GM18873 (cell line): Measurements from ENCODE around the gene NPTX1.
"Not testable (repeated sequence)": the region's sequence is repeated elsewhere in the genome, so short reads cannot be mapped to it uniquely, and the experiment has no call there.

Experiments used
- ATAC-seq: cut with Tn5 transposase; IDR thresholded peaks from one replicate; pipeline ENCODE4 v1.9.1; 2021; ENCODE audit warnings: mild to moderate bottlenecking, moderate library complexity, moderate number of reproducible peaks; ENCODE audit not compliant: unreplicated experiment, low FRiP score

NPTX1 gene, protein sequence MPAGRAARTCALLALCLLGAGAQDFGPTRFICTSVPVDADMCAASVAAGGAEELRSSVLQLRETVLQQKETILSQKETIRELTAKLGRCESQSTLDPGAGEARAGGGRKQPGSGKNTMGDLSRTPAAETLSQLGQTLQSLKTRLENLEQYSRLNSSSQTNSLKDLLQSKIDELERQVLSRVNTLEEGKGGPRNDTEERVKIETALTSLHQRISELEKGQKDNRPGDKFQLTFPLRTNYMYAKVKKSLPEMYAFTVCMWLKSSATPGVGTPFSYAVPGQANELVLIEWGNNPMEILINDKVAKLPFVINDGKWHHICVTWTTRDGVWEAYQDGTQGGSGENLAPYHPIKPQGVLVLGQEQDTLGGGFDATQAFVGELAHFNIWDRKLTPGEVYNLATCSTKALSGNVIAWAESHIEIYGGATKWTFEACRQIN

DNA sequence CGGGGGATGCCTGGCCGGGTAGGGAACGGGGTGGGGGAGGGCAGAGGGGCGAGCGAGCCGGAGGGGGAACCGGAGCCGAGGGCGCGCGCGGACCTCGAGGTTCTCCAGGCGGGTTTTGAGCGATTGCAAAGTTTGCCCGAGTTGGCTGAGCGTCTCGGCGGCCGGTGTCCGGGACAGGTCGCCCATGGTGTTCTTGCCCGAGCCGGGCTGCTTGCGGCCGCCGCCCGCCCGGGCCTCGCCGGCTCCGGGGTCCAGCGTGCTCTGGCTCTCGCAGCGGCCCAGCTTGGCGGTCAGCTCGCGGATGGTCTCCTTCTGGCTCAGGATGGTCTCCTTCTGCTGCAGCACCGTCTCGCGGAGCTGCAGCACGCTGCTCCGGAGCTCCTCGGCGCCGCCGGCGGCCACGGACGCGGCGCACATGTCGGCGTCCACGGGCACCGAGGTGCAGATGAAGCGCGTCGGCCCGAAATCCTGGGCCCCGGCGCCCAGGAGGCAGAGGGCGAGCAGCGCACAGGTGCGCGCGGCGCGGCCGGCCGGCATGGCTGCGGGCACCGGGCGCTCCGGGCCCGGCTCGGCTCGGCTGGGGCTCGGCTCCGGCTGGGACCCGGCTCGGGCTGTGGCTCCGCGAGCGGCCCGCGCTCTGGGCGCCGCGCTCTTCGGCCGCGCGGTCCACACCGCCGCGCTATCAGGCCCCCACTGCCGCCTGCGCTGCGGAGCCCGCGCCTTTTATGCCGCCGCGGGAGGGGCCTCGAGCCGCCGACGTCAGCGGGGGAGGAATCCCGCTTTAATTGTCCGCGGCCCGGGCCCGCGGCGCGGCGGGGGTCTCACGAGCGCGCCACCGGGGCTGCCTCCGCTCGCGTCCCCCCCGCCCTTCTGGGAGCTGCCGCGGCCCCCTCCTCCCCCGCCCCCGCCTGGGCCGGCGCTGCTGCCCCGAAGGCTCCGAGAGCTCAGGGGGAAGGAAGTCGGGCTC, at the start of gene NPTX1:
TSS of gene NPTX1 (minus strand) at position 698 of the 967 bp plus-strand sequence. CDS start at position 537, 161 bp downstream.
- ATAC-seq = no peak

DNA sequence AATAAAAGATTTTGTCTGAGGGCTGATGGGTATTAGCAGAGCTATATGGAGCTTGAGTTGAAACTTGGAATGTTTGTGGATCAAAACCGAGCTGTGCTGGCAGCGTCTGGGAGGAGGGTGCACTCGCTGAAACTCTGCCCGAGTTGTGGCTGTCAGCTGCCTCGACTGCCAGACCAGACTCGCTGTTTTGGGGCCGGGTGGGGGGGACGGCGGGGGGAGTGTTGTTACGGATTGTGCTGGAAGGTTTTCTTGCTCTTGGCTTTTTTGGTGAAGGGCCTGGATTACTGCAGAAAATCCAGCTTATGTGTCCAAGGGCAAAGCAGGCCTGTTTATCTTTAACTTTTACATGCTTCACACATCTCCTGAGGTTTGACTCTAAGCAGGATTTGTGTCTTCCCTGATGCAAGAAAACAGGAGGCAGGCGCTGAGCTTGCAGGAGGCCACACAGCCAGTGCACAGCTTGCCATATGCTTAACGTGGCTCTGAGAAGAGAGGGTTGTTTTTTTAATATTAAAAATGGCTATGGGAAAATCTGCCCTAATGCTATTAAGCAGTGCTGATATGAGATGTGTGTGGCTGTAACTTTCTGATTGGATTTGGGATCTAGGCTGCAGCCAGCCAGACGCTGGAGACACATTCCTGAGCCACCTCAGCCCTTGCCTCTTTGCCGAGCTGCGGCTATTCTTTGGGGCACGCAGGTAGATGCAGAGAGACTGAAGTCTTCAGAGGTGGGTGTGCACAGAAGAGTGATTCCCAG, 47.7 kb upstream of the NPTX1 start:
- no peak for ATAC-seq

DNA sequence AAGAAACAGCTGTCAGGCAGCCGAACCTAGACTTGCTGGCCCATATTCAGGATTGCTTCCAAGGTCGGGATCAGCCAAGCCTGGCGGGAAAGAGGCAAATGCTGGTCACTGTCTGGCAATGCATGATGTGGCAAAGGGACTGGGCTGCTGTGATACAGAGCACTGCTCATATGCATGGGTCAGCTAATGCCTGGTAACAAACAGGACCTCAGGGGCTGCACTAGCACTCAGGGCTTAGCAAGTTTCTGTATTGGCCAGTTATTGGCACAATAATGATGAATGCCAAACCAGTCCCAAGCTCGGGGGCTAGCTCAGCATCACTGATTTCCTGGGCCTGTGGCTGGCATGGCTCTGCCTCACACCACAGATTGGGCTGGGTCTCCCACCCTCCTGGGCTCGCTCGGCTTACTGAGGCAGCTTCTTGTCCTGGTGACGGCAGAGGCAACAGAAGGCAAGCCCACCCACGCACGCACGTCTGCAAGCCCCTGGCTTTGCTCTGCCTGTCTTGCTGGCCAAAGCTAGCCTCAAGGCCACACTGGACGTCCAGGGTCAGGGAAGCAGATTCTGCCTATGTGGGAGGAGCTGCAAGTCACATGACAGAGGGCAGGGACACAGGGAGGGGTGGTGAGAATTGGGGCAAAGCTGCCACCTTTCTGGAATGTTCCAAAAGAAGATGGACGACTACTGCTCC, 46.8 kb upstream of the NPTX1 start:
- ATAC-seq = no peak

DNA sequence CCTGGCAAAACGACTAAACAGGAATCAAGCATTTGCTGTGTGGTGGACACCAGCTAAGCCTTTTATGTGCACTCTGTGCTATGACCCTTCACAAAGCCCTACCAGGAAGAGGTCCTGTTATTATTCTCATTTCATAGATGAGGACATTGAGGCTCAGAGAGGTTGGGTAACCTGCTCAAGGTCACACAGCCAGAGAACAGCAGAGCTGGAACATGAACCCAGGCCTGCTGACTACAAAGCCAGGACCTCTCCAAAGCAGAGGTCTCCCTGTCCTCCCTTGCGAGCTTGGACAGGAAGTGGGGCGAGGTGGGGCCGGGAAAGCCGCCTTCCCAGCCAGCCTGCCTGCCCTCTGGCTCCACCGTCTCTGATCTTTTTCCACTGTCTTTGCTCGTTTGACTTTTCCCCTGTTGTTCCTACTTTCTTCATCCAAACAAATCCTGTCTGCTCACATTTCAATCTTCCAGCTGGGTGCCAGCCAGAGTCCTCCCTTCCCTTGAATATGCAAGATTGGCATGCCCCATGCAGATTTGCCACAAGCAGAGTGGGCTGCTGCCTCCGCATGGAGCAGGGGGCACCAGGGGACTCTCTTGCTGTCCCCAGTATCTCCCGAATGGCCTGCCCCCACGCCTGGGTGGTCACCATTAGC, 44.5 kb upstream of the NPTX1 start:
- ATAC-seq = no peak

DNA sequence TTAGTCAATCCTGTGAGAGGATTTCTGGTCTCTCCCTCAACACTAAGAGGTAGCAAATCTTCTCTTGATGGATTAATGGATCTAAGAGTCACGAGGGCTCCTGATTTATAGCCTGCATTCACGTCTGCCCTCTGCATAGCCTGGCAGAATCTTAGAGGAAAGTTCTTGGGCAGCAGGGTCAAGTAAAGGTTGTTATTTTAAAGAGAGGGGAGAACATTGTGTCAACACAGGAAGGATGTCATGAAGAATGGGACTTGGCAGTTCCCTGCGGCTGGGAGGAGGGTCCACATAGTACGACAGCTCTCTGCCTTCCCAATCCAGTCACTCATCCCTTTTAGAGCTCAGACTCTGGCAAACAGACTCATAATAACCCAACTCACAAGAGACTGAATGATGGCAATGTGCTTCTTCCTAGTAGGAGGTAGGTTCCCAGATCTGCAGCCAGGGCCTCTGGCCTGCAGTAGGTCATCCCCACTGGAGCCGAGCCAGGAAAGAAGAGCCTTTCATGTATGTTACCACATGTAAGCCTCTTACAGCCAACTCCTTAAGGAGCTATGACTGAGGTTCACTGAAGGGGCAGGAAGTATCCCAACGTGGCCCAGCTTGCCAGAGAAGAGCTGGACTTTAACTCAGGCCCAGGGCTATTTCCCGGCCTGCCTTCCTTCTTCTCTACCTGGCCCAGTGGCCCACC, 42.8 kb upstream of the NPTX1 start:
- no peak for ATAC-seq

DNA sequence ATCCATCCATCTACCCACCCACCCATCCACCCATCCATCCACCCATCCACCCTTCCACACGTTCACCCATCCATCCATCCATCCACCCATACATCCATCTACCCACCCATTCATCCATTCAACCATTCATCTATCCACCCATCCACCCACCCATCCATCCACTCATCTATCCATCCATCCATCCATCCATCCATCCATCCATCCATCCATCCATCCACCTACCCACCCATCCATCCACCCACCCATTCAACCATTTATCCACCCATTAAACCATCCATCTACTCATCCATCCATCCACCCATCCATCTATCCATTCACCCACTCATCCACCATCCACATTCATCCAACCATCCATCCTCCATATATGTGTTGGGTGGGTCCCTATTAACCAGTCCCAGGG, 42.0 kb upstream of the NPTX1 start:
- no peak for ATAC-seq

DNA sequence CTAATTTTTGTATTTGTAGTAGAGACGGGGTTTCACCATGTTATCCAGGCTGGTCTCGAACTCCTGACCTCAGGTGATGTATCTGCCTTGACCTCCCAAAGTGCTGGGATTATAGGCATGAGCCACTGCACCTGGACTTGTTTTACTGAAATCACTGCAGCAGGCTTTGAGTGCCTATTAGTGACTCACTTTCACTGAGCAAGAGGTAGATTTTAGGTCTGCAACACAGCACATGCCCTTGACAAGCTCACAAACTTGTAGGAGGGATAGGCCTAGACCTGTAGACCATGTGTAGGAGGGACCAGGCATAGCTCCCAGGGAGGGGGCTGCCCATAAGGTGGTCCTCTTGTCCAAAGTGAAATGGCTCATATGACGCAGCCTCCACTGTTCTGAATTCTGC, 41.2 kb upstream of the NPTX1 start:
- no peak for ATAC-seq

DNA sequence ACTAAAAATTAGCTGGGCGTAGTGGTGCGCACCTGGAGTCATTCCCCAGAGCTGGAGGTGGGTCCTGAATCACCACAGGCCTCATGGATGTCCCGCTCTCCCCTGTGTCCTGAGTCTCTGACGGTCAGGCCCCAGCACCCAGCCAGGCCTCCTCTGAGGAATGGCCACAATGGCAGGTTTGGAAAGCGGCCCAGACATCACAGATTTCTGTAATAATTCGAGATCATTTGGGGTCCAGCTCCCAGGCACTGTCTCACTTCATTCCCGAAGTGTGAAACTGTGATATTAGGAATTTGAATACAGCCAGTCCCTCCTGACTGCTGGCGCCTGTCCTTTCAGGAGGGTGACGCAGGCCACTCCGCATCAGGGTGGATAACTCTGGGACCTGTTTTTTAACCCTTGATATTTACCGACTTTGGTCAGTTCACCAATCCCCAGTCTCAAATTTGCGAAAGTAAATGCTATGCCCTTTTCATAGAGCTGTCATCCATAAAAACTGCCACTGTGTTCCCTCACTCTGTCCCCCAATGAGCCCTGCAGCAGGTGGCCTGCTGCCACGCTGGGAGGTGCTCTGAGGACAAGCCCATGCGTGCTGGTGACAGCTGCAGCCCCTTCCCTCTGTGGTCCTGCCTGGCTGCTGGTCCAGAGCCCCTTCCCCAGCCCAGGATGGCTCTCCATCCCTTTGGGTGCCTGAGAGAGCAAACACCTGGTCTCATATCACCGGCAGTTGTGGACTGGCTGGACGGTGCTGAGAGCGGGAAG, 39.9 kb upstream of the NPTX1 start:
- ATAC-seq = no peak

DNA sequence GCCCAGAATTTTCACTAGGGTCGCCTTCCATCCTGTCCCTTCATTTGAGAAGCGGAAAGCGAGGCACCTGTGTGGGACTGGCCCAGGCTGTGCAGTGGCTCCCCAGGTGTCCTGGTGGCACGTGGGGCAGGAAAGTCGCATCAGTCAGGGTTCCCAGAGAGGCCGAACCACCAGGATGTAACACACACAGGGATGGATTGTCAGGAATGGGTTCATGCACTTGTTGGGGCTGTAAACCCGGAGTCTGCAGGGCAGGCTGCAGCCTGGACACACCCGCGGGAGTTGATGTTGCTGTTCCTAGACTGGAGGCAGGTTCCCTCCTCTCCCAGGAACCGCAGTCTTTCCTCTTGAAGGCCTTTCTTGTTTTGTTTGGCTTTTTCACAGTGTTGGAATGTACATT, 37.5 kb upstream of the NPTX1 start:
- no peak for ATAC-seq

DNA sequence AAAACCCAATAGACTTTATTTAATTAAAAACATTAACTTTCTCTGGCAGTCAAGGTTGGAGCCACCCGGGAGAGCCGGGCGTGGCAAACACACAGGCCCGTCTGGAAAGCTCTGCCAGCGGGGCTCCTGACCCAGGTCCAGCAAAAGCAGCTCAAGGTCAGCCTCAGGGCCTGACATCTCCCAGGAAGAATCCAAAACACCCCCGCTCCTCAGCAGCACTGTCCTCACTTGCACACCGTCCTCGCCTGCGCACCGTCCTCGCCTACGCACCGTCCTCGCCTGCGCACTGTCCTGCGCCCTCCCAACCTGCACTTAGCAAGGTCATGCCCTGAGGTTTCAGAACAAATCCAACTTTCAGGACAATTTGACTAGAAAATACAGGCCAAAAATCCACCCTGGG, 36.8 kb upstream of the NPTX1 start:
- no peak for ATAC-seq

DNA sequence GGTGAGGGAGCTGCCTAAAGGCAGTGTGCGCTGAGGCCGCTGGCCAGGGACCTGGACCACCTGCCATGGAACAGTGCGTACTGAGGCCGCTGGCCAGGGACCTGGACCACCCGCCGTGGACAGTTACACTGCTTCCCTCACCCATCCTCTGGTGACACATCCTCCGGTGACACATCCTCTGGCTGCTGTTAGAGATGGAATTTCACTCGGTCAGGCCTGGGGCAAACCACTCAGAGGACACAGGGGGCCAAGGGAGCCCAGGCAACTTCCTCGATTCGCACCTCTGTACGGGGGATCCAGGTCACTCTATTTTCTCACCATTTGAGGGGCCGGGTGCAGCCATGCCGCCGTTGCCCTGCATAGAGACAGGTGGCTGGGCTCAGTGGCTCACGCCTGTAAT, 35.8 kb upstream of the NPTX1 start:
- ATAC-seq = no peak

DNA sequence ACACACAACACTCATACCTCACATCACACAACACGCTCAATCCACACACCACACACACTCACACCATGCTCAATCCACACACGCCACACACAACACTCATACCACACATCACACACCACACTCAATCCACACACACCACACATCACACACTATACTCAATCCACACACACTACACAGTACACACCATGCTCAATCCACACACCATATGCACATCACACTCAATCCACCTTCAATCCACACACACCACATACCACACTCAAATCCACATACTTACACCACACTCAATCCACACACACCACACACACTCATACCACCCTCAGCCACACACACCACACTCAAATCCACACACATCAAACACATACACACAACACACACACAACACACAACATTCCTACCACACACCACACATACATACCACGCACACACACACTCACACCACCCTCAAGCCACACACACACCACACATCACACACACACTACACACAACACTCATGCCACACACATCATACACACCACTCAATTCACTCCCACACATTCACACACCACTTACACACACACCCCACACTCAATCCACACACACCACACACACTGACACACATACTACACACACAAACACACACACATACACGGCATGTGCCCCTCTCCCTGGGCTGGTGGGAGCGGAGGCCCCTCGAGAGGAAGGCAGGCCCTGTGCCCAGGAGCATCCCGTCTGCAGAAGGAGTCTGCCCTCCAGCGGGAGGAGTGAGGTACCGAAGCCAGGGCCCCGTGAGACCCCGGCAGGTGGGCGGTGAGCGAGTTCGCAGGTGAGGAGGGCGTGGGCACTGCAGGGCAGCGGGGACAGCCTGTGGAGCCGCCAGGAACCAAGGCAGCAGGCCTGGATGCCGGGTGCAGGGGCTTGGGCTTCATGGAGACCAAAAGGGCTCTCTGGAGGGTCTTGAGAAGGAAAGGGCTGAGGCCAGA, 35.1 kb upstream of the NPTX1 start:
- ATAC-seq = no peak

DNA sequence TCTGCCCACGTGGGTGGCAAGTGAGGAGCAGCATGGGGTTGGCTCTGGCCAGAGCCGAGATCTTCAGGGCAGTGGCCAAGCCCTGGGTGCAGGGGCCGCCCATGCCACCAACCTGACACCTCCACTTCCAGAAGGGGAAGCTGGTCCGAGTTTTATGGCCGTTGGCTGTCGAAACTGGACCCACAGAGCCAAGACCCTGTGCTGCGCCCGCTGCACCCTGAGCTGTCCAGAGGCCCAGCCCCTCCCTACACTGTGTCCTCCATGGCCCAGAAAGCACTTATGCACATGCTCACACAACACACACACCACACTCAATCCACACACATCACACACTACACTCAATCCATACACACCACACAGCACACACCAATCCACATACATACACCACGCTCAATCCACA, 34.4 kb upstream of the NPTX1 start:
- ATAC-seq = no peak

DNA sequence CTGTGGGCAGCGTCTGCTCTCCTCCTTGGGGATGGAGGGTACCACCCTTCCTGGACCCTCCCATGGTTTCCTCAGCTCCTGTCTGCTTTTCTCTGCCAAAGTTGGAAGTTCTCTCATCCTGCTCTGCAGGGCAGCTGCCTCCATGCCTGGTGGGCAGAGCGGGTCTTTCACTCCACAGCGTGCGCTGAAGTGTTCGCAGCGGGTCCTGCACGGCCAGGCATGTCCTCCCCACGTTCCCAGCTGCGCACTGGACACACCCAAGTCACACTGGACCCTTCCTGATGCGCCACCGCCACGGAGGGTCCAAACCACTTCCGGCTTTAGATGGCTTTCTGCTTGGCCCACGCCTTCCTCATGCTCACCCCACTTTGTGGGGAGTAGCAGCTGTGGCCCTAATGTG, 33.7 kb upstream of the NPTX1 start:
- no peak for ATAC-seq

DNA sequence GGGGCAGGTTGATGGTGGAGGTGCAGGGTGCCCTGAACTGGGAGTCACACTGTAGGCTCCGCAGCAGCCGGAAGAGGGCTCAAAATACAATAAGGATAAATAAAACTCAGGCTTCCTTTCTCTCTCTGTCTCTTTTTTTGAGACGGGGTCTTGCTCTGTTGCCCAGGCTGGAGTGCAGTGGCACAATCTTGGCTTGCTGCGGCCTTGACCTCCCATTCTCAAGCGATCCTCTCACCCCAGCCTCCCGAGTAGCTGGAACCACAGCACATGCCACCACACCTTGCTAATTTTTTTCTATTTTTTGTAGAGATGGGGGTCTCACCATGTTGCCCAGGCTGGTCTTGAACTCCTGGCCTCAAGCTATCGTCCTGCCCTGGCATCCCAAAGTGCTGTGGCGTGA, 32.9 kb upstream of the NPTX1 start:
- ATAC-seq = no peak

DNA sequence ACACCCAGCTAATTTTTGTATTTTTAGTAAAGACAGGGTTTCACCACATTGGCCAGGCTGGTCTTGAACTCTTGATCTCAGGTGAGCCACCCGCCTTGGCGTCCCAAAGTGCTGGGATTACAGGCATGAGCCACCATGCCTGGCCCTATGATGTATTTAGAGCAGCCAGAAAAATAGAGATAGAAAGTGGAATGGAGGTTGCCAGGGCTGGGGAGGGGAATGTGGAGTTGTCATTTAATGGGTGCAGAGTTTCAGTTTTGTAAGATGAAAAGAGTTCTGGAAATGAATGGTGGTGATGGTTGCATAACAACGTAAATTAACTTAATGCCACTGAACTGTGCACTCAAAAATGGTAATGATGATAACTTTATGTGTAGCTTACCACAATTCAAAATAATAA, 31.6 kb upstream of the NPTX1 start:
- no peak for ATAC-seq

DNA sequence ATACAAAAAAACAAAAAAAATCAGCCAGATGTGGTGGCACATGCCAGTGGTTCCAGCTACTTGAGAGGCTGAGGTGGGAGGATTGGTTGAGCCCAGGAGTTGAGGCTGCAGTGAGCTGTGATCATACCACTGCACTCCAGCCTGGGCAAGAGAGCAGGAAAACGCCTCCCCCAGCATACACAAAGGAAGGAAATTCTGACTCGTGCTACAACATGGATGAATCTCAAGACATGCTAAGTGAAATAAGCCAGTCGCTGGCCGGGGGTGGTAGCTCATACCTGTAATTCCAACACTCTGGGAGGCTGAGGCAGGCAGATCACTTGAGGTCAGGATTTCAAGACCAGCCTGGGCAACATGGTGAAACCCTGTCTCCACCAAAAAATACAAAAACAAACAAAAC, 30.8 kb upstream of the NPTX1 start:
- not testable (repeated sequence) for ATAC-seq
